UCSD-AML1 (cell line): ENCODE results near the gene KLHL21.
"Not testable (repeated sequence)": the region's sequence is repeated elsewhere in the genome, so short reads cannot be mapped to it uniquely, and the experiment has no call there.

Experiments used
- DNase-seq: peaks from one replicate; lab custom pipeline; 2025; ENCODE audit not compliant: unreplicated experiment; lab: John Stamatoyannopoulos, UW

Gene KLHL21, protein sequence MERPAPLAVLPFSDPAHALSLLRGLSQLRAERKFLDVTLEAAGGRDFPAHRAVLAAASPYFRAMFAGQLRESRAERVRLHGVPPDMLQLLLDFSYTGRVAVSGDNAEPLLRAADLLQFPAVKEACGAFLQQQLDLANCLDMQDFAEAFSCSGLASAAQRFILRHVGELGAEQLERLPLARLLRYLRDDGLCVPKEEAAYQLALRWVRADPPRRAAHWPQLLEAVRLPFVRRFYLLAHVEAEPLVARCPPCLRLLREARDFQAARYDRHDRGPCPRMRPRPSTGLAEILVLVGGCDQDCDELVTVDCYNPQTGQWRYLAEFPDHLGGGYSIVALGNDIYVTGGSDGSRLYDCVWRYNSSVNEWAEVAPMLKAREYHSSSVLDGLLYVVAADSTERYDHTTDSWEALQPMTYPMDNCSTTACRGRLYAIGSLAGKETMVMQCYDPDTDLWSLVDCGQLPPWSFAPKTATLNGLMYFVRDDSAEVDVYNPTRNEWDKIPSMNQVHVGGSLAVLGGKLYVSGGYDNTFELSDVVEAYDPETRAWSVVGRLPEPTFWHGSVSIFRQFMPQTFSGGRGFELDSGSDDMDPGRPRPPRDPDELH

GRCh38 chr1:6602669-6603237 lies at the start of gene KLHL21:
Gene KLHL21, minus strand, starts transcription at chr1:6602869. Its CDS starts 52 bp downstream, at chr1:6602817.
- peak; percentile 82 for DNase-seq

DNA sequence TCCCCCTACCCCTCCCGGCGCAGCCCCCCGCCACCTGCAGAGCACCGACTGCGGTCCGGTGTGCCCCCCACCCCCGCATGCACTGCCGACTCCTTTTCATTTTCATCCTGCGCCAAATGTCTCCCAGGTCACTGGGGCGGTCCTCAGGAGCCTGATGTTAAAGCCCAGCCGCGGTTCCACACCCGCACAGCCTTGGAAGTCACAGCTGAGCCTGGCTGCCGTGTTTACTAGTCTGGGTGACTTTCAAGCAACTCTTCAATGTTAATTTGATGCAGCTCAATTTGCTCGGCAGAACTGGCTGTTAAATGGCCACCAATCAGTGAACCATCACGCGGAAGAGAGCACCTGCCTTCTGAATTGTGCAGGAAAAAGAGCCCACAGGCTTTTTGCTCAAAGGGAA lies 49.2 kb upstream of the KLHL21 start:
- DNase-seq, result no peak

- DNase-seq, result no peak
Measured at GRCh38 chr1:6648556-6648955, 45.9 kb upstream of the KLHL21 start.

DNA sequence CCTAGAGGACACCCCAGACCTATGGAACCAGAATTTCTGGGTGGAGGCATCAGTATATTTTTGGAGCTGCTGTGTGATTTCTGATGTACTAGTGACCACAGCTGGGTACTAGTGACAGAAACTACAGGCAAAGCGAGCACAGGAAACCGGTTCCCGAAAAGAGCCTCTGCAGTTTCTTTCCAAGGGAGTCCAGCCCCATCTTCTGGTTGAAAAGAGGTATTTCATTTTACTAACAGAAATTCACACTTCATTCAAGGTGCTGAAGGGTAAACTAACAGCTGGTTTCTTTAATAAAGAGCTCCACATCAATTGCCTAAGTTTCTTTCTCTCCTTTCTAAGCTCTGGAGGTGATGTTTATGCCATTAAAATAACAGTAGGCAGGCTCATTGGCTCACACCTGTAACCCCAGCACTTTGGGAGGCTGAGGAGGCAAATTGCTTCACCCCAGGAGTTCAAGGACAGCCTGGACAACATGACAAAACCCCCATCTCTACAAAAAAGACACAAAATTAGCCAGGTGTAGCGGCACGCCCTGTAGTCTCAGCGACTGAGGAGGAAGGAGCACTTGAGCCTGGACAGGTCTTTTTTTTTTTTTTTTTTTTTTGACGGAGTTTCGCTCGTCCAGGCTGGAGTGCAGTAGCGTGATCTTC lies 44.0 kb upstream of the KLHL21 start:
- DNase-seq, result peak; percentile 16

DNA sequence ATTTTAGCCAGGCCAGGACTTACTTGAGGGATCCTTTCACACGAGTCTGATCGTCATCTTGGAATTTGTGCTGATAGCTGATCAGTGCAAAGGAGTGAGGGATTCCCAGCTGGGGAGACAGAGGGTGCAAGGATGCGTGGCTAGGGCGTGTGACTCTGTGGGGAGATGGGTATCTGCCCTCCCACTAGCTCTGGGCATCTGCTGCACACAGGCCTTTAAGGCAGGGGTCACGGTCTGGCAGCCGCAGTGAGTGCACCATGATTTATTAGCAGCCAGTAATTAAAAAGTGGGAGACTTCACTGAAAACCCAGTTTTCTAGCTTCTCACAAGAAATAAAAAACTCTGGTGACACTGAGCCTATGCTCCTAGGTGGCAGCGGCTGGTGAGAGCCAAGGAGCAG lies 42.3 kb upstream of the KLHL21 start:
- no peak for DNase-seq

DNA sequence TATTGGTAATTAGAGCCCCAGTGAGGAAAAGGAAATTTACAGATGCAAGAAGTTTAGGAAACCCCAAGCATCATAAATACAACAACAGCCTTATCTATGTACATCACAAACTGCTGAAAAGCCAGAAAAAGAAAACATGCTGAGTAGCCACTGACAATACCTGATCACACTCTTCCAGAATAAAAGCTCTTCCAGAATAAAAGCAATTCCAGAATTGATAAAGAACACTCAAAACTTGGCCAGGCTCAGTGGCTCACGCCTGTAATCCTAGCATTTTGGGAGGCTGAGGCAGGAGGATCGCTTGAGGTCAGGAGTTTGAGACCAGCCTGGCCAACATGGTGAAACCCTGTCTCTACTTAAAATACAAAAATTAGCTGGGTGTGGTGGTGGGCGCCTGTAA lies 38.2 kb upstream of the KLHL21 start:
- DNase-seq, result not testable (repeated sequence)

DNA sequence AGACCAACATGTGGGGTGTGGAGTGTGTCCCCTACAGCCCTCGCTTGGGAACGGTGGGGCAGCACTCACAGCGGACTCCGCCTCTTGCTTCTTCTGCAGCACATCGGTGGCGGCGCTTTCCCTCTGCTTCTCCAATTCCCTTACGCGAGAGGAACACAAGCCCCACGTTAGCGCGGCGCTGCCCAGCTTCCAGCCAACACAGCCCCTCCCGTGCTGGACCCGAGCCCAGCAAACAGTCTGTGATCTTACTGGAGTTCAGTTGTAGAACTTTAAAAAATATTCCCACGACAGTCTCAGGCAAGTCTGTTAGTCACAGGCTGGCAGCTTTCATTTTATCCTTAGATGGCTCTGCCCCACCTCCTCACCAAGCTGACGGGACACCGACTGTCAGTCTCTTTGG lies 35.6 kb upstream of the KLHL21 start:
- no peak for DNase-seq

DNA sequence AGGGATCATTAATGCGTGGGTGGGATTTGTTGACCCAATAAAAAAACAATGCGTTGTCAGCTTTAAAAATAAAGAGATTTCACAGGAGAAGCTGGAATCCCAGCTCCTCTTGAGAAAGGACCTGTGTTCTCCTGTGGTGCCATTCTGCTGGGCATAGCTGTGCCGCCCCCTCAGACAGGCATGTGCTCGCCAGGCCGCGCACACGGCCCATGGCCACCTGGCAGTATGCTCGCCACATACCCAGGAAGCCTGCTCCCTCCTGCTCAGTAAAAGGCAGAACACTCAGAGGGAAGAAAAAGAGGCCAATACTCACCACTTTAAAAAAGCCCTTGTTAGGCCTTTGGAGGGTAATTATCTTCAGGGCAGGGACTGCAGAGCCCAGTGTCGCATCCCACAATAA lies 35.1 kb upstream of the KLHL21 start:
- no peak for DNase-seq

DNA sequence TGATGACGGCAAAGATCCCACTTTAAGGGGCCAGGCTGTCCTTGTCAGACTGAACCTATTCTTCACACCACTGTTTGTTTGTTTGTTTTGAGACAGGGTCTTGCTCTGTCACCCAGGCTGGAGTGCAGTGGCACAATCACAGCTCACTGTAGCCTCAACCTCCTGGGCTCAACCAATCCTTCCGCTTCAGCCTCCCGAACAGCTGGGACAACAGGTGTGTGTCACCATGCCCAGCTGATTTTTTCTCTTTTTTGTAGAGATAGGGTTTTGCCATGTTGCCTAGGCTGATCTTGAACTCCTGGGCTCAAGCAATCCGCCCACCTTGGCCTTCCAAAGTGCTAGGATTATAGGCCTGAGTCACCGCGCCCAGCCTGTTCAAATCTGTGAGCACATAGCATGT lies 34.1 kb upstream of the KLHL21 start:
- not testable (repeated sequence) for DNase-seq

DNA sequence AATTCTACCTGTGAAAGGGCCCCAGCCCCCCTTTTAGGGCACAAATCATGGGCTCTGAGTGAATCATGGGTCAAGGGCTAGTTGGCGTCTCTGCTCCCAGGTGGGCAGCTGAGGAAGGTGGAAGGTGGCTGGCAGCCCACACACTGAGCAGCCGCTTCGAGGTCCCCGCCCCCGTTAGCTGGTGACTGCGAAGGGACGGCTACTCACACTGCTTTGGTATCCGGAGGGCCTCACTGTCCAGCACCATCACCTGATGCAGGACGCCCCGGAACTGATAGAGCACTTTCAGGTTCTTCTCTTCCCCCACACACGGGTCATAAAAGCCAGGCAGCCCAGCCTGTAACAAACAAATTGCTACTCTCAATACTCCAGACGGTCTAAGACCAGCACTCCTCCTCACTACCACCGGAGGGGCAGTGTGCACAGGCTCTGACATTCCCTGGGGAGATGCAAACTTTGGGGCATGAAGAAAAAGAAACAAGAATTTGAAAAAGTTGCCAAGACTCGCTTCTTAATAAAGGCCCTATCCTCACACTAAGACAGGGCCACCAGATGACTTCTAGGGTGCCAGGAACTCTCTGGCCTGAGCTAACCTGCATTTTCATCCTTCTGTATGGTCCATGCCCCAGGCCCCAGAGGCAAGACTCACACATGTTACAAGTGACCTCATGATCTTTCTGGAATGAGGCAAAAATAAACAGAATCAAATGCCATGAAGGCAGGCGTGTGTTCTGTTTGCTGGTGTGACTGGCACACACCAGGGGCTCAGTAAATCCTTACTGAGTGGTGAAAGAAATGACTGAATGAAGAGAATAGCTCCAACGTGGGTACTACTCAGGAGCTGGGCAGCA lies 33.5 kb upstream of the KLHL21 start:
- no peak for DNase-seq

GRCh38 chr1:6635161-6635909 lies 32.7 kb upstream of the KLHL21 start:
- DNase-seq, result no peak

GRCh38 chr1:6634371-6635052 lies 31.8 kb upstream of the KLHL21 start:
- peak; percentile 42 for DNase-seq

- DNase-seq, result no peak
Measured at GRCh38 chr1:6632588-6633514, 30.2 kb upstream of the KLHL21 start.

DNA sequence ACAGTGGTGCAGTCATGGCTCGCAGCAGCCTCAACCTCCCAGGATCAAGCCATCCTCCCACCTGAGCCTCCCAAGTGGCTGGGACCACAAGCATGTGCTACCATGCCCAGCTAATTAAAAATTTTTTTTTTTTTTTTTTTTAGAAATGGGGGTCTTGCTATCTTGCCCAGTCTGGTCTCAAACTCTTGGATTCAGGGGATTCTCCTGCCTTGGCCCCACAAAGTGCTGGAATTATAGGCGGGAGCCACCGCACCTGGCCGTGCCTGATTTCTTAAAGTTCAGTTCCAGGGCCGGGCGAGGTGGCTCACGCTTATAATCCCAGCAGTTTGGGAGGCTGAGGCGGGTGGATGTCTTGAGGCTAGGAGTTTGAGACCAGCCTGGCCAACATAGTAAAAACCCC lies 28.4 kb upstream of the KLHL21 start:
- no peak for DNase-seq

GRCh38 chr1:6630027-6630426 lies 27.4 kb upstream of the KLHL21 start:
- no peak for DNase-seq

GRCh38 chr1:6628971-6629479 lies 26.4 kb upstream of the KLHL21 start:
- DNase-seq, result no peak

- DNase-seq, result no peak
Measured at GRCh38 chr1:6627841-6628545, 25.3 kb upstream of the KLHL21 start.

GRCh38 chr1:6627031-6627430 lies 24.4 kb upstream of the KLHL21 start:
- DNase-seq, result no peak
